ENCODE measurements around the gene ABCC1.
"Not testable (repeated sequence)": the region's sequence is repeated elsewhere in the genome, so short reads cannot be mapped to it uniquely, and the experiment has no call there.

ABCC1 gene

GRCh38 chr16:15967655-15968315 is 18.4 kb downstream of the ABCC1 start:
- DNase-seq (ENCODE audit: low read depth), result no peak

- no peak for DNase-seq (ENCODE audit: low read depth)
Observed at GRCh38 chr16:15970202-15970601, 20.8 kb downstream of the ABCC1 start.

GRCh38 chr16:15970743-15971439 is 21.5 kb downstream of the ABCC1 start:
- DNase-seq (ENCODE audit: low read depth), result no peak

- no peak for DNase-seq (ENCODE audit: low read depth)
Observed at GRCh38 chr16:15971440-15971815, 22.0 kb downstream of the ABCC1 start.

GRCh38 chr16:15972046-15972868 is 22.8 kb downstream of the ABCC1 start:
- DNase-seq (ENCODE audit: low read depth), result no peak

GRCh38 chr16:15973421-15973820 is 24.0 kb downstream of the ABCC1 start:
- DNase-seq (ENCODE audit: low read depth), result no peak

- DNase-seq (ENCODE audit: low read depth), result no peak
Observed at GRCh38 chr16:15974057-15974456, 24.6 kb downstream of the ABCC1 start.

GRCh38 chr16:15975172-15975571 is 25.8 kb downstream of the ABCC1 start:
- DNase-seq (ENCODE audit: low read depth), result no peak

GRCh38 chr16:15976225-15976812 is 26.9 kb downstream of the ABCC1 start:
- DNase-seq (ENCODE audit: low read depth), result no peak

GRCh38 chr16:15976929-15977637 is 27.7 kb downstream of the ABCC1 start:
- DNase-seq (ENCODE audit: low read depth), result no peak

- no peak for DNase-seq (ENCODE audit: low read depth)
Observed at GRCh38 chr16:15979801-15980200, 30.4 kb downstream of the ABCC1 start.

GRCh38 chr16:15980329-15980728 is 30.9 kb downstream of the ABCC1 start:
- no peak for DNase-seq (ENCODE audit: low read depth)

- no peak for DNase-seq (ENCODE audit: low read depth)
Observed at GRCh38 chr16:15981382-15981781, 32.0 kb downstream of the ABCC1 start.

- DNase-seq (ENCODE audit: low read depth), result not testable (repeated sequence)
Observed at GRCh38 chr16:15982194-15982915, 32.9 kb downstream of the ABCC1 start.

- no peak for DNase-seq (ENCODE audit: low read depth)
Observed at GRCh38 chr16:15983898-15984297, 34.5 kb downstream of the ABCC1 start.

- DNase-seq (ENCODE audit: low read depth), result no peak
Observed at GRCh38 chr16:15985144-15985543, 35.7 kb downstream of the ABCC1 start.

GRCh38 chr16:15986261-15986660 is 36.8 kb downstream of the ABCC1 start:
- DNase-seq (ENCODE audit: low read depth), result no peak

- no peak for DNase-seq (ENCODE audit: low read depth)
Observed at GRCh38 chr16:15988268-15989013, 39.0 kb downstream of the ABCC1 start.

GRCh38 chr16:15990902-15991301 is 41.5 kb downstream of the ABCC1 start:
- DNase-seq (ENCODE audit: low read depth), result no peak

GRCh38 chr16:15993128-15993527 is 43.7 kb downstream of the ABCC1 start:
- no peak for DNase-seq (ENCODE audit: low read depth)

GRCh38 chr16:15993541-15993940 is 44.1 kb downstream of the ABCC1 start:
- DNase-seq (ENCODE audit: low read depth), result no peak

Data from stimulated activated CD8-positive, alpha-beta memory T cell treated with anti-CD3 and anti-CD28 coated beads, Interleukin-15, amount 100 ng/mL, for 24 hours (primary cell).